K562 (cell line): ENCODE data around the gene HOXB6. TPM values are rescaled to one million over a fixed set of nuclear protein-coding genes. Genes with fewer than 3 reads are reported as not detected.

Source experiments
- ATAC-seq: fragments of 200-7000 bp; cut with Tn5 transposase; 3 replicates; pipeline ENCODE4 v1.9.1; 2020; ENCODE audit warnings: moderate library complexity
- BruUV-seq: library from RNA; stranded (reverse); fragments of 400-500 nt; replicated peaks from 2 replicates; lab custom pipeline; 2021; lab: Mats Ljungman, UMichigan
- CTCF ChIA-PET: fragments of 300-600 bp; formaldehyde crosslinking; extraction: SDS; loops from one replicate; lab custom pipeline; 2021; ENCODE audit warnings: low intra/inter-chr PET ratio; lab: Yijun Ruan, JAX
- POLR2A ChIA-PET: fragments of 300-600, 350-650 bp; sonication (Branson Sonifier 250); formaldehyde crosslinking; extraction: SDS; loops from one replicate; lab custom pipeline; 2021; ENCODE audit warnings: antibody characterized with exemption, inconsistent platforms; lab: Yijun Ruan, JAX
- DNase-seq, 4 experiments: peaks; one replicate each; pipeline versions ENCODE4 v3.0.0 to v3.0.0-alpha.2; 2011 to 2018; ENCODE audit warnings: low spot score in 3 of 4, mixed read lengths in 3 of 4; ENCODE audit errors: extremely low read depth in 1 of 4
- FAIRE-seq: peaks from 2 replicates; lab custom pipeline; 2011; peaks lifted over from hg19 to GRCh38; lab: Jason Lieb, UNC
- H2AFZ ChIP-seq: 2 replicates; pipeline ENCODE4 v1.6.0; 2011; ENCODE audit warnings: low read depth, low read length, control low read depth, inconsistent platforms
- H3K27ac ChIP-seq: fragments of 200-600 bp; 3 replicates; pipeline ENCODE4 v1.8.0; 2011; ENCODE audit warnings: low read depth, mild to moderate bottlenecking, control low read depth, inconsistent platforms, low read length, moderate library complexity, mixed read lengths; ENCODE audit errors: extremely low read depth
- H3K27me3 ChIP-seq, 2 experiments: fragments of 300-600 bp in 1 of 2; 2 replicates in 1 of 2; 3 replicates in 1 of 2; pipeline versions ENCODE4 v1.6.0 to v1.8.0; 2011; ENCODE audit warnings: inconsistent platforms in 2 of 2, low read length in 2 of 2, mild to moderate bottlenecking in 1 of 2, mixed read lengths in 1 of 2, moderate library complexity in 1 of 2; ENCODE audit not compliant: control insufficient read depth in 2 of 2, insufficient read depth in 2 of 2
- H3K36me3 ChIP-seq: fragments of 300-600 bp; 3 replicates; pipeline ENCODE4 v1.8.0; 2011; ENCODE audit warnings: mild to moderate bottlenecking, low read length, inconsistent platforms; ENCODE audit not compliant: control insufficient read depth, insufficient read depth
- H3K4me1 ChIP-seq, 2 experiments: fragments of 200-600 bp in 1 of 2; replicated peaks in 1 of 2; 2 replicates in 1 of 2; 3 replicates in 1 of 2; pipeline versions ENCODE4 v1.5.1 to v1.8.0; 2011; ENCODE audit warnings: inconsistent platforms in 2 of 2, low read length in 2 of 2, mild to moderate bottlenecking in 1 of 2, mixed read lengths in 1 of 2, moderate library complexity in 1 of 2; ENCODE audit not compliant: control insufficient read depth in 2 of 2, insufficient read depth in 2 of 2
- H3K4me2 ChIP-seq: 2 replicates; pipeline ENCODE4 v1.6.1; 2011; ENCODE audit warnings: low read length, control low read depth, inconsistent platforms, mixed read lengths; ENCODE audit not compliant: insufficient read depth
- H3K4me3 ChIP-seq: fragments of 200-600 bp; sonication (generic), shearing (Covaris generic); 2 replicates; pipeline ENCODE4 v1.5.1; 2016; ENCODE audit warnings: control low read depth, inconsistent platforms
- H3K79me2 ChIP-seq: fragments of 200-600 bp; 3 replicates; pipeline ENCODE4 v1.8.0; 2011; ENCODE audit warnings: low read length, inconsistent platforms; ENCODE audit not compliant: control insufficient read depth, insufficient read depth
- H3K9ac ChIP-seq, 2 experiments: 2 replicates each; pipeline versions ENCODE4 v1.6.0 to v1.6.1; 2011; ENCODE audit warnings: low read depth in 2 of 2, low read length in 2 of 2, control low read depth in 1 of 2, inconsistent platforms in 1 of 2, mild to moderate bottlenecking in 1 of 2, mixed read lengths in 1 of 2; ENCODE audit not compliant: insufficient read depth in 1 of 2
- H3K9me1 ChIP-seq: one replicate; pipeline ENCODE4 v1.6.0; 2011; ENCODE audit warnings: inconsistent platforms, mild to moderate bottlenecking, low read length, moderate library complexity; ENCODE audit not compliant: control insufficient read depth, insufficient read depth
- H3K9me3 ChIP-seq: replicated peaks from 2 replicates; pipeline ENCODE4 v1.5.1; 2011; ENCODE audit warnings: low read depth, low read length, inconsistent platforms; ENCODE audit not compliant: control insufficient read depth, insufficient read depth
- H4K20me1 ChIP-seq: replicated peaks from 2 replicates; pipeline ENCODE4 v1.6.1; 2011; ENCODE audit warnings: low read length, inconsistent platforms, mixed read lengths; ENCODE audit not compliant: control insufficient read depth, insufficient read depth
- ARNT ChIP-seq, 2 experiments: fragments of 450-650 bp; IDR thresholded peaks; 2 replicates each; pipeline ENCODE4 v1.6.1; 2016; ENCODE audit warnings: mild to moderate bottlenecking in 1 of 2
- CBX8 ChIP-seq: fragments of 200-600 bp; sonication (generic); IDR thresholded peaks from 2 replicates; pipeline ENCODE4 v1.6.1; 2012; ENCODE audit warnings: borderline replicate concordance, mixed run types, low read depth, mild to moderate bottlenecking, moderate library complexity, mixed read lengths, low read length, control low read depth, inconsistent platforms; ENCODE audit not compliant: poor library complexity, severe bottlenecking; ENCODE audit errors: extremely low read depth
- GATA2 ChIP-seq: sonication (generic); formaldehyde crosslinking; IDR thresholded peaks from 2 replicates; pipeline ENCODE4 v1.4.0; 2020; ENCODE audit warnings: mild to moderate bottlenecking, missing genetic modification reagents
- MCM5 ChIP-seq: fragments of 450-650 bp; IDR thresholded peaks from 2 replicates; pipeline ENCODE4 v1.6.1; 2016; ENCODE audit warnings: low read depth
- NCOA1 ChIP-seq: fragments of 450-650 bp; IDR thresholded peaks from 2 replicates; pipeline ENCODE4 v1.6.1; 2016; ENCODE audit warnings: low read depth
- NFE2 ChIP-seq: IDR thresholded peaks from 2 replicates; pipeline ENCODE4 v1.6.1; 2014; ENCODE audit warnings: antibody characterized with exemption, low read depth
- NFE2L1 ChIP-seq: fragments of 450-650 bp; IDR thresholded peaks from 2 replicates; pipeline ENCODE4 v1.6.1; 2016; ENCODE audit warnings: missing genetic modification characterization, low read depth, mild to moderate bottlenecking, missing compliant biosample characterization, moderate library complexity, borderline replicate concordance
- NFIC ChIP-seq: fragments of 450-650 bp; IDR thresholded peaks from 2 replicates; pipeline ENCODE4 v1.6.1; 2017; ENCODE audit warnings: mild to moderate bottlenecking, inconsistent platforms
- PHF20 ChIP-seq: fragments of 450-650 bp; IDR thresholded peaks from 2 replicates; pipeline ENCODE4 v1.6.1; 2018; ENCODE audit not compliant: partially characterized antibody
- PHTF2 ChIP-seq: fragments of 250-450 bp; sonication (Bioruptor Pico); IDR thresholded peaks from 2 replicates; pipeline ENCODE4 v1.5.0; 2021; ENCODE audit warnings: mild to moderate bottlenecking
- ZC3H11A ChIP-seq: IDR thresholded peaks from 2 replicates; pipeline ENCODE4 v1.6.1; 2012; ENCODE audit warnings: low read depth, low read length, improper control_type of control experiment
- WGBS: fragments of 100-300 bp; shearing (Covaris generic); methylation state at CpG from one replicate; pipeline ENCODE4 v1.1.6; 2016; ENCODE audit warnings: low coverage, mixed read lengths; ENCODE audit not compliant: insufficient coverage; ENCODE audit errors: missing lambda C conversion rate; 5-methylcytosine and 5-hydroxymethylcytosine counted together
- in situ Hi-C: fragments of 300-500 bp; cut with MboI; formaldehyde crosslinking; loops from 4 replicates; pipeline ENCODE4 v1.15.0; 2018; ENCODE audit warnings: inconsistent platforms, mixed read lengths
- intact Hi-C: fragments of 100-400 bp; cut with micrococcal nuclease; formaldehyde crosslinking; loops from 2 replicates; pipeline ENCODE4 v1.14.2; 2022
- polyA plus RNA-seq, 8 experiments: library from polyadenylated mRNA; depleted of rRNA in 4 of 8; stranded (reverse) in 5 of 8; unstranded in 3 of 8; fragments of >200 nt; fragmentation: Nextera tagmentation in 2 of 8; fragmentation: Illumina TruSeq in 1 of 8; extraction: Ambion mirVana in 2 of 8; extraction: Trizol in 1 of 8; gene quantifications; 2 replicates each; pipeline versions ENCODE4 v1.2.1 to v1.2.3, GENCODE V29; 2011 to 2014; ENCODE audit warnings: inconsistent platforms in 1 of 8, missing spikeins in 1 of 8
- total RNA-seq, 7 experiments: library from RNA; depleted of rRNA in 6 of 7; stranded (reverse); fragments of >200 nt in 6 of 7; fragmentation: Illumina TruSeq in 2 of 7; extraction: Trizol in 2 of 7; gene quantifications; 2 replicates each; pipeline versions ENCODE4 v1.2.1 to v1.2.3, GENCODE V29; 2011 to 2021; ENCODE audit warnings: low replicate concordance in 1 of 7
- TF ChIP-seq, protein P1 (sequence below): IDR thresholded peaks from 2 replicates; pipeline ENCODE4 v1.6.1; 2011; ENCODE audit warnings: borderline replicate concordance, low read depth, mild to moderate bottlenecking, moderate library complexity, low read length; ENCODE audit not compliant: insufficient read depth, poor library complexity, severe bottlenecking
- TF ChIP-seq, protein P2 (sequence below): fragments of 250-450 bp; sonication (Bioruptor Pico); IDR thresholded peaks from 2 replicates; pipeline ENCODE4 v1.4.0; 2020; ENCODE audit warnings: mild to moderate bottlenecking, moderate library complexity

HOXB6 gene
- total and polyA plus RNA-seq, 9 of the 15 experiments (the other 6 are each of a cell fraction or from before 2014, with no cell fraction given), result 1.2 to 14.8 (median 4.9) TPM

GRCh38 chr17:48550502-48551213, 54.1 kb downstream of the HOXB6 start (continued):
- no peak for TF ChIP-seq GATA2 (CRISPR knock-in tag)

- Histone ChIP-seq H4K20me1 (no peaks in the 10 kb centered on the region), H3K4me2 (no peak overlapping the region), H3K9me1 (no peaks in the 10 kb centered on the region), H3K79me2 (peaks cover 71% of the 10 kb centered on the region), H2AFZ (no peak overlapping the region), H3K27me3 (no peaks in the 10 kb centered on the region), H3K9ac (no peak overlapping the region; a peak in 1 of 4 replicates), H3K27ac (peak overlapping the region; percentile 10; the same call in 1 of the 3 replicates), H3K9me3 (no peaks in the 10 kb centered on the region), H3K4me1 (peaks cover 37 to 61% of the 10 kb centered on the region in 2 experiments), H3K4me3 (no peak overlapping the region), H3K36me3 (peaks cover 59% of the 10 kb centered on the region; the same call in 2 of the 3 replicates)
- no TSS peak for BruUV-seq
- FAIRE-seq (no peak), ATAC-seq (no peak), DNase-seq (peak in 1 of 4 experiments; percentile 32)
- in situ Hi-C loops (no loop called here), intact Hi-C loops (loop anchor here (2.0 kb wide), 1 partner anchor 49 kb away; no protein-coding TSS in a partner anchor)
- ChIA-PET POLR2A (interaction anchor here (0.6 to 2.5 kb wide), 6 partner anchors 9 to 299 kb away, joined by 3 to 8 read pairs (median 3); no protein-coding TSS in a partner anchor), CTCF (no interaction called here)
- 90% methylated on average over 14 of the region's 18 CpGs for WGBS
- TF ChIP-seq NCOA1, result no peak
- TF ChIP-seq NFIC, result 0 out of 2 replicates have a peak, but pooled peaks have one; percentile 7
- TF ChIP-seq, protein P1, sequence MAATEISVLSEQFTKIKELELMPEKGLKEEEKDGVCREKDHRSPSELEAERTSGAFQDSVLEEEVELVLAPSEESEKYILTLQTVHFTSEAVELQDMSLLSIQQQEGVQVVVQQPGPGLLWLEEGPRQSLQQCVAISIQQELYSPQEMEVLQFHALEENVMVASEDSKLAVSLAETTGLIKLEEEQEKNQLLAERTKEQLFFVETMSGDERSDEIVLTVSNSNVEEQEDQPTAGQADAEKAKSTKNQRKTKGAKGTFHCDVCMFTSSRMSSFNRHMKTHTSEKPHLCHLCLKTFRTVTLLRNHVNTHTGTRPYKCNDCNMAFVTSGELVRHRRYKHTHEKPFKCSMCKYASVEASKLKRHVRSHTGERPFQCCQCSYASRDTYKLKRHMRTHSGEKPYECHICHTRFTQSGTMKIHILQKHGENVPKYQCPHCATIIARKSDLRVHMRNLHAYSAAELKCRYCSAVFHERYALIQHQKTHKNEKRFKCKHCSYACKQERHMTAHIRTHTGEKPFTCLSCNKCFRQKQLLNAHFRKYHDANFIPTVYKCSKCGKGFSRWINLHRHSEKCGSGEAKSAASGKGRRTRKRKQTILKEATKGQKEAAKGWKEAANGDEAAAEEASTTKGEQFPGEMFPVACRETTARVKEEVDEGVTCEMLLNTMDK, result peak; percentile 48
- TF ChIP-seq MCM5, result no peak
- no peak for TF ChIP-seq ARNT (IDR thresholded peaks at IDR 0.05)
- TF ChIP-seq CBX8, result no peak
- no peak for TF ChIP-seq NFE2
- TF ChIP-seq PHF20, result no peak
- TF ChIP-seq NFE2L1 (tag), result no peak
- no peak for TF ChIP-seq ZC3H11A
- no peak for TF ChIP-seq PHTF2 (CRISPR knock-in tag)
- TF ChIP-seq, protein P2, sequence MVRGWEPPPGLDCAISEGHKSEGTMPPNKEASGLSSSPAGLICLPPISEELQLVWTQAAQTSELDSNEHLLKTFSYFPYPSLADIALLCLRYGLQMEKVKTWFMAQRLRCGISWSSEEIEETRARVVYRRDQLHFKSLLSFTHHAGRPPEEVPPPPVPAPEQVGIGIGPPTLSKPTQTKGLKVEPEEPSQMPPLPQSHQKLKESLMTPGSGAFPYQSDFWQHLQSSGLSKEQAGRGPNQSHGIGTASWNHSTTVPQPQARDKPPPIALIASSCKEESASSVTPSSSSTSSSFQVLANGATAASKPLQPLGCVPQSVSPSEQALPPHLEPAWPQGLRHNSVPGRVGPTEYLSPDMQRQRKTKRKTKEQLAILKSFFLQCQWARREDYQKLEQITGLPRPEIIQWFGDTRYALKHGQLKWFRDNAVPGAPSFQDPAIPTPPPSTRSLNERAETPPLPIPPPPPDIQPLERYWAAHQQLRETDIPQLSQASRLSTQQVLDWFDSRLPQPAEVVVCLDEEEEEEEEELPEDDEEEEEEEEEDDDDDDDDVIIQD (CRISPR knock-in tag), result no peak
These were observed 54.8 kb downstream of the HOXB6 start for GRCh38 chr17:48549914-48550501.
